Activated CD8-positive, alpha-beta memory T cell treated with anti-CD3 and anti-CD28 coated beads for 1 hour (primary cell): Measurements from ENCODE around the gene CNTNAP2.

Source experiments
- DNase-seq, 2 donors: peaks; one replicate each; pipeline ENCODE4 v3.0.0-alpha.2; 2020; ENCODE audit warnings: low read depth in 1 of 2; ENCODE audit errors: extremely low read depth in 1 of 2

CNTNAP2 gene

GRCh38 chr7:146740039-146740438, 623.4 kb downstream of the CNTNAP2 start:
- no peak for DNase-seq

DNA sequence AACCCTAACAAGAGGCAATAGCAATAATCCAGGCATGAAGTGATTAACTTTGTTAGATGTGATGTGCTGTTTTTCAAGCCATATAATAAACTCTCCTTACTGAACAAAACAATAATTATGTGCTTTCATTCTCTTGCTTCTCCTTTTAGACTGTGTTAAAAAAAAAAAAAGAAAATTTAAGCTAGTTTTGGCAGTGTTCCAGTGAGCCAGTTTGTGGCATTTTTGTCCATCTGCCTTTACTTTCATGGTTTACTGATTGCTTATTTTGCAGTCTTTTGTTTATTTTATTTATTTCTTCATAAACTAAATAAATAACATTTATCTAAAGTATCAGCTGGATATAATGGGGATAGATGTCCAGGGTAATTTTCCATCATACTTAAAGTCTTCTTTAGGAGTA, 625.3 kb downstream of the CNTNAP2 start:
- DNase-seq = no peak

- no peak for DNase-seq
Measured at GRCh38 chr7:146754385-146754784, 637.8 kb downstream of the CNTNAP2 start.

GRCh38 chr7:146755585-146755984, 639.0 kb downstream of the CNTNAP2 start:
- DNase-seq = no peak

DNA sequence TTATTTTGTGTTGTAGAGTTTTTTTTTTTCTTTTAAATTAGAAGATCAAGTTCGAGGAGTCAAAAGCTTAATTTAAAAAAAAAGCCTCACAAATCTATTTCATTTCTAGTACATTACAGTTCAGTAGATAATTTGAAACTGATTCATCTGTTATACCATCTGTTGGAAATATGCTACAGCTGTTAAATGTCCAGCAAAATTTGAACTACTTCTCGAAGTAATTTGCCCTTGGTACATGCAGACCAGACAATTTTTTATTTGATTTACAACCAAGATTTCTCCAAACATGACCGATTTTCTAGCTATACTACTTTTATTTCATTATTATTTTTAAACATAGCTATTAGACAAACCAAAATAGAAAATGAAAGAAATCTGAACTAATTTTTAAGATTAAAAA, 647.9 kb downstream of the CNTNAP2 start:
- no peak for DNase-seq

DNA sequence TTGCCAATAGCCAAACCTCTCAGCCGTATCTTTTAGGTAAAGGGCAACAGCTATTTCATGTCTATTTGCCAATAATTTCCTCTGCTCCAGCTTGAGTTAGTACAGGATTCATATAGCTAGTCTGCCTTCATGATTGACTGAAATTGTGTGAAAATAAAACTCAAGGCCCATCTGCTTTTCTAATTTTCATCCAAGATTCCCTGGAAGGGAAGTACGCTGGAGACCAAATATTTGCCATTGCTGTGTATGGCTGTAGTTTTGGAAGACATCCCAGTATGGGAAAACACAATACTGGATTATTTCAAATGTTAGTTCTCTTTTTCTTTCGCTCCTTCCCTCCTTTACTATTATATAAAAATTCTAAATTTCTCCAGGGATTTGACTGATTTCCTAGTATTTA, 652.4 kb downstream of the CNTNAP2 start:
- no peak for DNase-seq

GRCh38 chr7:146772601-146773000, 656.0 kb downstream of the CNTNAP2 start:
- no peak for DNase-seq

DNA sequence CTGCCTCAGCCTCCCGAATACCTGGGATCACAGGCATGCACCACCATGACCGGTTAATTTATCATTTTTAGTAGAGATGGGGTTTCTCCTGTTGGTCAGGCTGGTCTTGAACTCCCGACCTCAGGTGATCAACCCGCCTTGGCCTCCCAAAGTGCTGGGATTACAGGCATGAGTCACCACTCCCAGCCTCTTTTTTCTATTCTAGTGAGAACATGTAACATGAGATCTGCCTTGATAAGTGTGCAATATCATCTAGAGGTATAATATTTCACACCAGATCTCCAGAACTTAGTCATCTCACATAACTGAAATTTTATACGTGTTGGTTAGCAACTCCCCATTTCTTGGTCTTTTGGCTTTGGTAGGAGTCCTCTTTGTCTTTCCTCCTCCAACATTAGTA, 656.9 kb downstream of the CNTNAP2 start:
- no peak for DNase-seq

DNA sequence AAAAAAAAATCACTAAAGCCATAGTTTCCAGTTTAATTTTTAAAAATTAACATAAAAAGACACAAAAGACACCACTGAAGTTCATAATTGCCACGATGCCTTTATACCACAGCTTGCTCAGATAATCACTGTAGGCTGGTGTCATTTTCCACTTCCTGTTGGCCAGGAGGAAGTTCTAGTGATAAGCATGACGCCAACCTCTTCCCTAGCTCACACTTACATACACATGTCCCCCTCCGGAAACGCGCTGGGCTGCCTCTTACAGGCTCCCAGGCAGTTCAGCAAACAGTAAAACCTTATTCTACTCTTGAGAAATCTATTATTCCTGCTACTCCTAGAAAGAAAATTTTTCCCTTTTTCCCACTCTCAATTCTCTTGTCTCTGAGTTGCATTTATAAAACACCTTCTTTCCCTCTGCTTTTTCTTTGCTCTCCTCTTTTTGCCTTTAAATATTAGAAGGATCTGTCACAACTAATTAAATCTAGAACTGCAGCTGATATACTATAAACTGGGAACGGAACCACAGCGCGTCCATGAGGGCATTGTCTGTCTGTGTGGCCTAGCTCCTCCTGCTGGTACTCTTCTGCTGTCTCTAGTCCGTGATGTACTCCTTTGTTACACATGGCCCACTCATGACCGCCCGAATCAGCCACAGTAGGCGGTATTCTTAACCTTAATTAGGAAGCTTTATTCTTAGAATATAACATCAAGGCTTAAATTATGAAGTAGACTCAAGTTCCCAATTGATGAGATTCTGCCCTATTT, 664.9 kb downstream of the CNTNAP2 start:
- DNase-seq = no peak

DNA sequence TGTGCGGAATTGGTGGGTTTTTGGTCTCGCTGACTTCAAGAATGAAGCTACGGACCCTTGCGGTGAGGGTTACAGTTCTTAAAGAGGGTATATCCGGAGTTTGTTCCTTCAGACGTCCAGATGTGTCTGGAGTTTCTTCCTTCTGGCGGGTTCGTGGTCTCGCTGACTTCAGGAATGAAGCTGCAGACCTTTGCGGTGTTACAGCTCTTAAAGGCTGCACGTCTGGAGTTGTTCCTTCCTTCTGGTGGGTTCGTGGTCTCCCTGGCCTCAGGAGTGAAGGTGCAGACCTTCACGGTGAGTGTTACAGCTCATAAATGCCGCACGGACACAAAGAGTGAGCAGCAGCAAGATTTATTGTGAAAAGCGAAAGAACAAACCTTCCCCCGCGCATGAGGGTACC, 670.7 kb downstream of the CNTNAP2 start:
- no peak for DNase-seq

DNA sequence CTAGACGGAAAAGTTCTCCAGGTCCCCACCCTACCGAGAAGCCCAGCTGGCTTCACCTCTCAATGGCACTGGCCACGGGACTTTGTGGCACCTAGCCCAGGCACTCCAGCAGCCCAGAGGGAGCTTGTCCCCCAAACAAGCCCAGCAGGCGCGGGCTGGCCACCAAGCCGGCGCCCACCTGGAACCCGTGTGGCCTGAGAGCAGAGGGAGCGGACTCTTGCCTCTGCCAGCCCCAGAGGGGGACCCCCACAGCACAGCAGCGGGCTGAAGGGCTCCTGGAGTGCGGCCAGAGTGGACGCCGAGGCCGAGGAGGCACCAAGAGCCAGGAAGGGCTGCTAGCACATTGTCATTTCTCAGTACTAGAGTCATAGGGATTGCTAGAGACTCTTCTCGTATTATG, 671.4 kb downstream of the CNTNAP2 start:
- DNase-seq = no peak

DNA sequence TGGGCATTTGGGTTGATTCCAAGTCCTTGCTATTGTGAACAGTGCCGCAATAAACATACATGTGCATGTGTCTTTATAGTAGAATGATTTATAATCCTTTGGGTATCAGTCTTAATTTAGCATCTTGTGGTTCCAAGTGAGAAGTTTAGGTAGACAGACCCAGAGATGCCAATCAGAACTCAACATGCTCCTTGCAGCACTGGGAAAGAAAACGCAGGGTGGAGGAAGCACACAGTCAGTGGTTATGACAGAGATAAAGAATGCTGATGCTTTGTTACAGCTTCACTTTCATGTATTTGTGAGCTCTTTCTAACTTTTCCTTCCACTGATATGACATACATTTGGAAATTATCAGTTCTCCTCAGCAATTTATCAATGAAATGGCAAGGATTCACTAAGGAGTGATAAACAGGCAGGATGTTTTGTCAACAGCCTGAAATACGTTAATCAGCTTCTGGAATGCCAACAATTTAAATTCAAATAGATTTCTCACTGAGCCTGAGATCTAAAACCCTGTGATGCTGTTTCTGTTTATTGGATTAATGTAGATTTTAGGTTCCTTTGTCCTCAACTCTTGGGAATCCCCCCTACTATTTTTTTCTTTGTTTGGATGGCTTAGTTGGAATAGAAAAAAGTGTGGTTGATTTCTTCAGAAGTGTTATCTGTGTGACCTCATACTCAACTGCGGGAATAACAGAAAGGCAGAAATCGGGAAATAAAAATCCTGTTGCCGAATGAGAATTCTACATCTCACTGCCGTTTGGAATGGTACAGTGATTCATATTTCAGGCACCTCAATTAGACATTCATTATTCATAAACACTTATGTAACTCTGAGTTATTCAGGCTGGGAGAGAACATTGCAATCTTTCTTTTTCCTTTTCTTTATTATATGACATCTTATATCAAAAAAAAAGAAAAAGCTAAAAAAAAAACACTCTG, 675.0 kb downstream of the CNTNAP2 start:
- DNase-seq = no peak

DNA sequence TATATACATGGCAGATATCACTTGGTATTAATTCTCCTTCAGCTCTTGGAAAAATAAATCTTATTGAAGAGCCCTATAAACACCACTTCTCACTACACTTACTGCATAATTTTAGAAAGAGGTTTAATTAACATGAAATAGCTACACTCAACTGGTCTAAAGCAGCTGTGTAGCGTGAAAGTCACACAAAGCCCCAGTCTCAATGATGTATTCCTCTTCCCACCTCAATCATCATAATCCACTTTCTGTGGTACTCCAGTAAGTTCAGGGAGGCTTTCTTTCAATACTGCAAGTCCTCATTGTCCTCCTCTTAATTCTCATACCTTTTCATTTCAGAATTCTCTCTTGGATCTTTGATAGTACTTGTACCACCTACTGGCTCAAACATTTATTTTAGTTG, 688.0 kb downstream of the CNTNAP2 start:
- no peak for DNase-seq

- DNase-seq = no peak
Measured at GRCh38 chr7:146805082-146805481, 688.5 kb downstream of the CNTNAP2 start.

GRCh38 chr7:146826329-146826728, 709.7 kb downstream of the CNTNAP2 start:
- no peak for DNase-seq

- DNase-seq = no peak
Measured at GRCh38 chr7:146830686-146831085, 714.1 kb downstream of the CNTNAP2 start.

DNA sequence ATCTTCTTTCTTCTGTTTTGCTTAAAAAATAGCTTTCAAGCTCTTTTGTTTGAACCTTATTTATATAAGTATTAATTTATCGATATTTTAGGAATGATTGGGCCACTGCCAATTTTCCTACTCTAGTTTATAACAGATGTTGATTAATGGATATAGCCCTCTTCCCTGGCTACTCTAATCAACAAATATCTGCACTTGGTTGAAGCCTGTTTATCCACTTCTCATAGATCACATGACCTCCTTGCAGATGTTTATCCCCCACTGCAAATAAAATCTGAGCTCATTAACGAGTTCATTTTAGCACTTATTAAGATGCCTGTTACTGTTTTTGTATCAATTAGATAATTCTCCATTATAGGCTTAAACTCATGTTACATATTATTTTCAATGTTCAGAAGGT, 715.3 kb downstream of the CNTNAP2 start:
- no peak for DNase-seq

- DNase-seq = no peak
Measured at GRCh38 chr7:146844405-146844804, 727.8 kb downstream of the CNTNAP2 start.

GRCh38 chr7:146858690-146859089, 742.1 kb downstream of the CNTNAP2 start:
- DNase-seq = no peak

DNA sequence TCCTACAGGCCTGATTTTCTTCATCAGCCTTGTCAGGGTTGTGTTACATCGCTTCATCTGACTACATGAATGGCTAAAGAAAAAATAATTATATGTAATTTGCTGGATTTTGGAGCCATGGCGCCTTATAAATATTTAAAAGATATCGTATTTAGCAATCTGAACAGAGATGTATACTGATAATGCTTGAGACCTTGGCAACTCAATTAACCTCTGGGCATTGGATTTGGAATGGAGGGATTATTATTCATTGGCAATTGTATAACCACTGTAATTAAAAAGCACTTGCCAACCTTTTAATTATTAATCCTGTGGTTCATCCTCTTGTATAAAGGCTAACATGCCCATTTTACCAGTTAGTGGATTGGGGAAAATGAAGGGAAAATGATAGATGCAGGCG, 745.1 kb downstream of the CNTNAP2 start:
- no peak for DNase-seq

DNA sequence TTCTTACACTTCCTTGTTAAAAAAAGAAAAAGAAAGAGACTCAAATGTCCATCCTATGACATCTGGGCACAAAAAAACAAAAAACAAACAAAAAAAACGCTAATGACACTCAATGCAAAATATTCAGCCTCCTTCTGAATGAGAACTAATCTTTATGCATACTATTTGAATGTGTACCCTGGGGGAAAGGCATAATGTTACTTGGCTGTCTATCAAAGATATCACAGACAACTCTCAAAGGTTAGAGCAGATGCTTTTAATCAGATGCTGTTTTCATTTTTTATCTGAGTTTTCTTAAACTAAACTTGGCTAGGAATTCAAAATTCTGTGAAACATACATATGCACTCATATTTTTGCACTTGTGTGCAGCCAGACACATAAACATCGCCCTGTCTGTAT, 745.8 kb downstream of the CNTNAP2 start:
- no peak for DNase-seq

GRCh38 chr7:146864644-146865043, 748.0 kb downstream of the CNTNAP2 start:
- DNase-seq = no peak
